HG02610 (cell line): ENCODE results near the gene MOG.

ENCODE experiments used
- ATAC-seq: cut with Tn5 transposase; IDR thresholded peaks from one replicate; pipeline ENCODE4 v1.9.1; 2021; ENCODE audit warnings: mild to moderate bottlenecking, moderate library complexity; ENCODE audit not compliant: unreplicated experiment

MOG gene

GRCh38 chr6:29674008-29674407, 17.1 kb downstream of the MOG start:
- ATAC-seq: no peak

- no peak for ATAC-seq
These were observed 18.7 kb downstream of the MOG start for GRCh38 chr6:29675561-29675960.

GRCh38 chr6:29676981-29677601, 20.2 kb downstream of the MOG start:
- no peak for ATAC-seq

- ATAC-seq: no peak
These were observed 21.2 kb downstream of the MOG start for GRCh38 chr6:29678114-29678513.

- no peak for ATAC-seq
These were observed 23.1 kb downstream of the MOG start for GRCh38 chr6:29679962-29680361.

- ATAC-seq: no peak
These were observed 23.5 kb downstream of the MOG start for GRCh38 chr6:29680416-29680815.

GRCh38 chr6:29680904-29681303, 24.0 kb downstream of the MOG start, which contains the start of gene ZFP57:
Gene ZFP57, minus strand, starts transcription at chr6:29681152. Its CDS starts 4,149 bp downstream, at chr6:29677003.
- no peak for ATAC-seq

GRCh38 chr6:29681811-29682210, 24.9 kb downstream of the MOG start:
- no peak for ATAC-seq

GRCh38 chr6:29685718-29686326, 28.9 kb downstream of the MOG start:
- no peak for ATAC-seq

GRCh38 chr6:29694637-29695036, 37.7 kb downstream of the MOG start:
- no peak for ATAC-seq

- ATAC-seq: no peak
These were observed 39.5 kb downstream of the MOG start for GRCh38 chr6:29696147-29697125.

- ATAC-seq: no peak
These were observed 45.7 kb downstream of the MOG start for GRCh38 chr6:29702519-29703103.

- no peak for ATAC-seq
These were observed 48.7 kb downstream of the MOG start for GRCh38 chr6:29705389-29706231.

GRCh38 chr6:29708432-29709179, 51.7 kb downstream of the MOG start:
- ATAC-seq: peak; percentile 46

- ATAC-seq: peak; percentile 15
These were observed 52.3 kb downstream of the MOG start for GRCh38 chr6:29709188-29709587.

GRCh38 chr6:29710281-29710941, 53.5 kb downstream of the MOG start:
- no peak for ATAC-seq

GRCh38 chr6:29720863-29721262, 64.0 kb downstream of the MOG start:
- ATAC-seq: no peak
